ENCODE data around the gene ZNF697. TPM values are rescaled to one million over a fixed set of nuclear protein-coding genes. Genes with fewer than 3 reads are reported as not detected.
"Not testable (repeated sequence)": the region's sequence is repeated elsewhere in the genome, so short reads cannot be mapped to it uniquely, and the experiment has no call there.

Gene ZNF697
- total and polyA plus RNA-seq, 8 donors, result 0.78 to 11.9 (median 2.1) TPM

- TF ChIP-seq EP300 (IDR thresholded peaks at IDR 0.05), result no peak
- TF ChIP-seq POLR2AphosphoS5 (IDR thresholded peaks at IDR 0.05), result no peak
- TF ChIP-seq, protein P1, sequence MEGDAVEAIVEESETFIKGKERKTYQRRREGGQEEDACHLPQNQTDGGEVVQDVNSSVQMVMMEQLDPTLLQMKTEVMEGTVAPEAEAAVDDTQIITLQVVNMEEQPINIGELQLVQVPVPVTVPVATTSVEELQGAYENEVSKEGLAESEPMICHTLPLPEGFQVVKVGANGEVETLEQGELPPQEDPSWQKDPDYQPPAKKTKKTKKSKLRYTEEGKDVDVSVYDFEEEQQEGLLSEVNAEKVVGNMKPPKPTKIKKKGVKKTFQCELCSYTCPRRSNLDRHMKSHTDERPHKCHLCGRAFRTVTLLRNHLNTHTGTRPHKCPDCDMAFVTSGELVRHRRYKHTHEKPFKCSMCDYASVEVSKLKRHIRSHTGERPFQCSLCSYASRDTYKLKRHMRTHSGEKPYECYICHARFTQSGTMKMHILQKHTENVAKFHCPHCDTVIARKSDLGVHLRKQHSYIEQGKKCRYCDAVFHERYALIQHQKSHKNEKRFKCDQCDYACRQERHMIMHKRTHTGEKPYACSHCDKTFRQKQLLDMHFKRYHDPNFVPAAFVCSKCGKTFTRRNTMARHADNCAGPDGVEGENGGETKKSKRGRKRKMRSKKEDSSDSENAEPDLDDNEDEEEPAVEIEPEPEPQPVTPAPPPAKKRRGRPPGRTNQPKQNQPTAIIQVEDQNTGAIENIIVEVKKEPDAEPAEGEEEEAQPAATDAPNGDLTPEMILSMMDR (IDR thresholded peaks at IDR 0.05), result no peak
- no peak for TF ChIP-seq POLR2A (IDR thresholded peaks at IDR 0.05)
- Histone ChIP-seq H3K4me3 (no peak overlapping the region), H3K36me3 (no peaks in the 10 kb centered on the region), H3K9me3 (no peaks in the 10 kb centered on the region), H3K27ac (no peak overlapping the region), H3K27me3 (no peaks in the 10 kb centered on the region), H3K4me1 (no peaks in the 10 kb centered on the region)
- intact Hi-C loops (cut with DNase I; ENCODE audit: low total_unique reads), result no loop called here
- 79 to 86% (median 85%) methylated on average over 1 of the region's 1 CpG for WGBS, 5 donors
- DNase-seq, result no peak
Observed at GRCh38 chr1:119593805-119594204, 54.3 kb downstream of the ZNF697 start.

DNA sequence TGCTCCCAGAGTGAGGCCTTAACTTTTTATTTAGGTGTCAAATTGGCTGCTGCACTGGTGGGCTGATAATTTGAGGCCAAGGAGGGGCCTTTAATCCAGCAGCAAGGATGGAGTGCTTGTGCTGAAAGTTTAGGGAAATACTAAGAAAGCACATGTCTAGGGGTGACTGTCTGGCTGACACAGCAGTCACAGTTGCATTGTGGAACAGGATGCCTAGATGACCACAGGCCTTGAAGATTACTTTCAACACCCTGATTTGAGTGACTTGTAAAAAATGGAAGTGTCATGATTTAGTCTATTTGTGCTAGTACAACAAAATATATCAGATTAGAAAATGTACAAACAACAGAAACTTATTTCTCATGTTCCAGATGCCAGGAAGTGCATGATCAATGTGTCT is 57.7 kb downstream of the ZNF697 start:
- H3K4me1 ChIP-seq, result no peaks in the 10 kb centered on the region
- H3K27me3 ChIP-seq, result no peaks in the 10 kb centered on the region
- H3K4me3 ChIP-seq, result no peak overlapping the region
- intact Hi-C loops (cut with DNase I; ENCODE audit: low total_unique reads), result no loop called here
- H3K27ac ChIP-seq, result no peak overlapping the region
- TF ChIP-seq EP300 (IDR thresholded peaks at IDR 0.05) (no peak), POLR2AphosphoS5 (IDR thresholded peaks at IDR 0.05) (no peak), POLR2A (IDR thresholded peaks at IDR 0.05) (no peak)
- TF ChIP-seq, protein P1 (IDR thresholded peaks at IDR 0.05), result no peak
- H3K9me3 ChIP-seq, result no peaks in the 10 kb centered on the region
- no peaks in the 10 kb centered on the region for H3K36me3 ChIP-seq
- DNase-seq, result no peak

- TF ChIP-seq POLR2AphosphoS5 (IDR thresholded peaks at IDR 0.05) (no peak), POLR2A (IDR thresholded peaks at IDR 0.05) (no peak), EP300 (IDR thresholded peaks at IDR 0.05) (no peak)
- TF ChIP-seq, protein P1 (IDR thresholded peaks at IDR 0.05), result no peak
- no peaks in the 10 kb centered on the region for H3K36me3 ChIP-seq
- no peaks in the 10 kb centered on the region for H3K9me3 ChIP-seq
- intact Hi-C loops (cut with DNase I; ENCODE audit: low total_unique reads), result no loop called here
- no peak for DNase-seq
- no peak overlapping the region for H3K27ac ChIP-seq
- H3K4me1 ChIP-seq, result no peaks in the 10 kb centered on the region
- no peaks in the 10 kb centered on the region for H3K27me3 ChIP-seq
- no peak overlapping the region for H3K4me3 ChIP-seq
- 77 to 84% (median 80%) methylated on average over 5 of the region's 5 CpGs for WGBS, 5 donors
Observed at GRCh38 chr1:119588621-119589020, 59.4 kb downstream of the ZNF697 start.

- no peak for DNase-seq
- H3K9me3 ChIP-seq, result no peaks in the 10 kb centered on the region
- TF ChIP-seq, protein P1 (IDR thresholded peaks at IDR 0.05), result no peak
- TF ChIP-seq POLR2AphosphoS5 (IDR thresholded peaks at IDR 0.05) (no peak), POLR2A (IDR thresholded peaks at IDR 0.05) (no peak), EP300 (IDR thresholded peaks at IDR 0.05) (no peak)
- no peaks in the 10 kb centered on the region for H3K27me3 ChIP-seq
- intact Hi-C loops (cut with DNase I; ENCODE audit: low total_unique reads), result no loop called here
- no peak overlapping the region for H3K4me3 ChIP-seq
- 68 to 88% (median 77%) methylated on average over 3 of the region's 3 CpGs for WGBS, 5 donors
- no peaks in the 10 kb centered on the region for H3K4me1 ChIP-seq
- no peaks in the 10 kb centered on the region for H3K36me3 ChIP-seq
- H3K27ac ChIP-seq, result no peak overlapping the region
Observed at GRCh38 chr1:119587341-119587740, 60.7 kb downstream of the ZNF697 start.

DNA sequence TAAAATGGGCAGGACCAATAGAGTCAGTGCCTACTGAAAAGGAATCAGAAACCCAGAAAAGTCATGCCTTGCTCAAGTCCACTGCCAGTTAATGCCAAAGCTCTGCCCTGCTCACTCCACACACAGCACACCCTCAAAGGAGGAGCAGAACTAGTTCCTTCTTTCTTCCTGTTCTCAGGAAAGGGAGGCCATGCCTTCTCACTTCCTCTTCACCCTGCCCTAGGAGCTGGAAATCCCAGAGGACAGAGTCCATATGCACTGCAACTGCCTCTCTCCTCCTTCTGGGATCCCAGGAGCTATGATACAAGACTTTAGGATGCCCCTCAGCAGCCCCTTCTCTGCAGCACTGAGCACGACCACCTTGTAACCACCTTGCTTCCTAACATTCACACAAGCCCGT is 62.3 kb downstream of the ZNF697 start:
- intact Hi-C loops (cut with DNase I; ENCODE audit: low total_unique reads); H3K9me3 ChIP-seq; H3K27me3 ChIP-seq; DNase-seq; H3K36me3 ChIP-seq; H3K4me1 ChIP-seq; H3K4me3 ChIP-seq; H3K27ac ChIP-seq: not testable (repeated sequence)
- WGBS, 5 donors, result 70 to 96% (median 90%) methylated on average over 2 of the region's 2 CpGs

Data from stomach (tissue), 9 donors.